Measurements from ENCODE around the gene RTN1. TPM values are rescaled to one million over a fixed set of nuclear protein-coding genes. Genes with fewer than 3 reads are reported as not detected.

The RTN1 gene
- total RNA-seq, 4 donors from 2014 or later, result 2.9 to 13.6 (median 9.2) TPM

DNA sequence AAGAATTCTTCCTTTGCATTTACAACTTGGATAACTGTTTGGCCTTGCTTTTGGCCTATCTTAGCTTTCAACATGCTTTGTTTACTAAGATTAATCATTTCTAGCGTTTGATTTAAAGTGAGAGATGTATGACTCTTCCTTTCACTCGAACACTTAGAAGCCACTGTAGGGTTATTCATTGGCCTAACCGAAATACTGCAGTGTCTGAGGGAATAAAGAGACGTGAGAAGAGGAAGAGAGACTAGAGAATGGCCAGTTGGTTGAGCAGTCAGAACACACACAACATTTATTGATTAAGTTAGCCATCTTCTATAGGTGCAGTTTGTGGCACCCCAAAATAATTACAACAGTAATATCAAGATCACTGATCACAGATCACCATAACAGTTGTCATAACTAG lies 231.7 kb downstream of the RTN1 start:
- TF ChIP-seq POLR2AphosphoS5 (IDR thresholded peaks at IDR 0.05) (no peak), POLR2A (IDR thresholded peaks at IDR 0.05; ENCODE audit: low read depth) (no peak), EP300 (IDR thresholded peaks at IDR 0.05) (no peak)
- TF ChIP-seq, protein P1, sequence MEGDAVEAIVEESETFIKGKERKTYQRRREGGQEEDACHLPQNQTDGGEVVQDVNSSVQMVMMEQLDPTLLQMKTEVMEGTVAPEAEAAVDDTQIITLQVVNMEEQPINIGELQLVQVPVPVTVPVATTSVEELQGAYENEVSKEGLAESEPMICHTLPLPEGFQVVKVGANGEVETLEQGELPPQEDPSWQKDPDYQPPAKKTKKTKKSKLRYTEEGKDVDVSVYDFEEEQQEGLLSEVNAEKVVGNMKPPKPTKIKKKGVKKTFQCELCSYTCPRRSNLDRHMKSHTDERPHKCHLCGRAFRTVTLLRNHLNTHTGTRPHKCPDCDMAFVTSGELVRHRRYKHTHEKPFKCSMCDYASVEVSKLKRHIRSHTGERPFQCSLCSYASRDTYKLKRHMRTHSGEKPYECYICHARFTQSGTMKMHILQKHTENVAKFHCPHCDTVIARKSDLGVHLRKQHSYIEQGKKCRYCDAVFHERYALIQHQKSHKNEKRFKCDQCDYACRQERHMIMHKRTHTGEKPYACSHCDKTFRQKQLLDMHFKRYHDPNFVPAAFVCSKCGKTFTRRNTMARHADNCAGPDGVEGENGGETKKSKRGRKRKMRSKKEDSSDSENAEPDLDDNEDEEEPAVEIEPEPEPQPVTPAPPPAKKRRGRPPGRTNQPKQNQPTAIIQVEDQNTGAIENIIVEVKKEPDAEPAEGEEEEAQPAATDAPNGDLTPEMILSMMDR (IDR thresholded peaks at IDR 0.05), result no peak
- peaks cover 0 to 17% (median 7%) of the 10 kb centered on the region in 4 donors for H3K9me3 ChIP-seq
- intact Hi-C loops (cut with DNase I), result no loop called here
- H3K36me3 ChIP-seq, result no peaks in the 10 kb centered on the region
- H3K4me3 ChIP-seq, result no peak overlapping the region
- WGBS, result 85% methylated on average over 4 of the region's 4 CpGs
- no peaks in the 10 kb centered on the region for H3K4me1 ChIP-seq
- no peaks in the 10 kb centered on the region for H3K27me3 ChIP-seq
- no peak overlapping the region for H3K27ac ChIP-seq (replicated peaks in 1 of 4)
- DNase-seq (ENCODE audit: extremely low spot score), result no peak

GRCh38 chr14:59634617-59635016 lies 236.0 kb downstream of the RTN1 start:
- WGBS, result 57% methylated on average over 2 of the region's 2 CpGs
- no peaks in the 10 kb centered on the region for H3K9me3 ChIP-seq
- intact Hi-C loops (cut with DNase I), result no loop called here
- TF ChIP-seq POLR2A (IDR thresholded peaks at IDR 0.05; ENCODE audit: low read depth), result no peak
- TF ChIP-seq POLR2AphosphoS5 (IDR thresholded peaks at IDR 0.05), result no peak
- TF ChIP-seq, protein P1 (IDR thresholded peaks at IDR 0.05), result no peak
- no peak for TF ChIP-seq EP300 (IDR thresholded peaks at IDR 0.05)
- H3K27me3 ChIP-seq, result peaks cover 0 to 29% (median 0%) of the 10 kb centered on the region in 4 donors
- no peak overlapping the region for H3K27ac ChIP-seq (replicated peaks in 1 of 4)
- H3K36me3 ChIP-seq, result no peaks in the 10 kb centered on the region
- DNase-seq (ENCODE audit: extremely low spot score), result no peak
- H3K4me3 ChIP-seq, result no peak overlapping the region
- peaks cover 0 to 9% (median 8%) of the 10 kb centered on the region in 4 donors for H3K4me1 ChIP-seq

GRCh38 chr14:59633486-59633885 lies 237.1 kb downstream of the RTN1 start:
- Histone ChIP-seq H3K36me3 (no peaks in the 10 kb centered on the region), H3K9me3 (no peaks in the 10 kb centered on the region), H3K4me3 (no peak overlapping the region), H3K27ac (replicated peaks in 1 of 4) (no peak overlapping the region), H3K4me1 (peaks cover 0 to 9% (median 8%) of the 10 kb centered on the region in 4 donors), H3K27me3 (peaks cover 0 to 36% (median 0%) of the 10 kb centered on the region in 4 donors)
- intact Hi-C loops (cut with DNase I), result no loop called here
- WGBS, result 72% methylated on average over 3 of the region's 3 CpGs
- TF ChIP-seq POLR2AphosphoS5 (IDR thresholded peaks at IDR 0.05), result no peak
- TF ChIP-seq, protein P1 (IDR thresholded peaks at IDR 0.05), result no peak
- TF ChIP-seq POLR2A (IDR thresholded peaks at IDR 0.05; ENCODE audit: low read depth), result no peak
- no peak for TF ChIP-seq EP300 (IDR thresholded peaks at IDR 0.05)
- no peak for DNase-seq (ENCODE audit: extremely low spot score)

- H3K27me3 ChIP-seq, result peaks cover 0 to 36% (median 0%) of the 10 kb centered on the region in 4 donors
- peaks cover 0 to 9% (median 8%) of the 10 kb centered on the region in 4 donors for H3K4me1 ChIP-seq
- intact Hi-C loops (cut with DNase I), result no loop called here
- DNase-seq (ENCODE audit: extremely low spot score), result no peak
- H3K4me3 ChIP-seq, result no peak overlapping the region
- 59% methylated on average over 3 of the region's 3 CpGs for WGBS
- TF ChIP-seq, protein P1 (IDR thresholded peaks at IDR 0.05), result peak in 2 of 3 experiments; percentile 25 to 33
- TF ChIP-seq EP300 (IDR thresholded peaks at IDR 0.05), result no peak
- no peak overlapping the region for H3K27ac ChIP-seq (replicated peaks in 1 of 4)
- no peaks in the 10 kb centered on the region for H3K9me3 ChIP-seq
- no peaks in the 10 kb centered on the region for H3K36me3 ChIP-seq
Observed at GRCh38 chr14:59632381-59632780, 238.2 kb downstream of the RTN1 start.

DNA sequence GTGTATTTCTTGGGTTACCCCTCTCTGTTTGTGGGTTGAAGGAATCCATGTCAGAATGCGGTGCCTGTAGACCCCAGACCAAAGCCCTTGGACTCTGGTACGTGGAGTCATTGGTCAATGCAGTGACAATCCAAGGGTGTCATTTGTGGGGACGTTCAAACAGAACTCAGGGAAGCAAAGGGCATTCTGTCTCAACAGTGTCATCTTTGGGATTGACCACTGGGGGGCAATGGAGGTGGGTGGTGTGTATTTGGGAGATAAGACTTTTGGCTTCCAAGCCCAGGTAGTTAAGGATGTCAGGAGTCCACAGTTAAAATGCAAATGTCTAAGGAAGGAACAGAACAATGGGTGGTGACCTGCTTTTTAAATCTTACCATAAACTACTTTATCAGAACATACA lies 239.3 kb downstream of the RTN1 start:
- TF ChIP-seq POLR2A (IDR thresholded peaks at IDR 0.05; ENCODE audit: low read depth) (no peak), POLR2AphosphoS5 (IDR thresholded peaks at IDR 0.05) (no peak), EP300 (IDR thresholded peaks at IDR 0.05) (no peak)
- TF ChIP-seq, protein P1 (IDR thresholded peaks at IDR 0.05), result no peak
- Histone ChIP-seq H3K27ac (replicated peaks in 1 of 4) (no peak overlapping the region), H3K4me1 (peaks cover 0 to 9% (median 8%) of the 10 kb centered on the region in 4 donors), H3K36me3 (no peaks in the 10 kb centered on the region), H3K27me3 (peaks cover 0 to 36% (median 0%) of the 10 kb centered on the region in 4 donors), H3K9me3 (no peaks in the 10 kb centered on the region), H3K4me3 (no peak overlapping the region)
- 34% methylated on average over 3 of the region's 3 CpGs for WGBS
- intact Hi-C loops (cut with DNase I), result no loop called here
- no peak for DNase-seq (ENCODE audit: extremely low spot score)
